GM20431 (cell line): ENCODE measurements around the gene FGGY.
"Not testable (repeated sequence)": the region's sequence is repeated elsewhere in the genome, so short reads cannot be mapped to it uniquely, and the experiment has no call there.

ENCODE experiments used
- in situ Hi-C: fragments of 300-500 bp; cut with MseI, MboI; formaldehyde crosslinking; loops from one replicate; pipeline ENCODE4 v1.15.0; 2020; ENCODE audit warnings: low sequenced_read_pairs; ENCODE audit not compliant: unreplicated experiment

FGGY gene

DNA sequence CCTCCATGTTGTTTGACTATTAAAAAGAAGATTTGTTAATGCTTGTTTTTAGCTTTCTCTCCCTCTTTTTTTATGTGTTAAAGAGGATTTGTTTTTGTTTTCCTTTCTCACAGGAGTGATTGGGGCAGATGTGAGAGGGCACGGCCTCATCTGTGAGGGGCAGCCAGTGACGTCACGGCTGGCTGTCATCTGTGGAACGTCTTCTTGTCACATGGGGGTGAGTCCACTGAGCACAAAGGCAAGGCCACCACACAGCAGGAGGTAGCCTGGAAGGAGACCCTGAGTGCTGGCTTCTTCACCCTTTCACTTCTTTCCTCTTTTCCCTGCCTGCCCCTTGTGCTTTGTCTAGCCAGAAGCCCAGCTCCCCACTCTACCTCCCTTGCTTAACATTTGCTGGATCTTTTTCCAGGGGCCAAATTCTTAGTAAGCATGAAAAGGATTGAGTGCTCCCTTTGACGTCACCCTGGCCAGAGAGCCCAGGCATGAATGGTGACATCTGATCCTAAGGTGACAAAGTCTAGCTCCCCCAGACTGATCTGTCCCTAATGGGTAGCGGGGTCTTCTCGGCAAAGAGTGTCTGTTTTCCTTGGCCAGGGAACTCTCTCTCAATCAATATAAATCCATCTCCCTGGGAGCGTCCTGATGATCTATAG is 257.2 kb downstream of the FGGY start:
- in situ Hi-C loops: no loop called here

DNA sequence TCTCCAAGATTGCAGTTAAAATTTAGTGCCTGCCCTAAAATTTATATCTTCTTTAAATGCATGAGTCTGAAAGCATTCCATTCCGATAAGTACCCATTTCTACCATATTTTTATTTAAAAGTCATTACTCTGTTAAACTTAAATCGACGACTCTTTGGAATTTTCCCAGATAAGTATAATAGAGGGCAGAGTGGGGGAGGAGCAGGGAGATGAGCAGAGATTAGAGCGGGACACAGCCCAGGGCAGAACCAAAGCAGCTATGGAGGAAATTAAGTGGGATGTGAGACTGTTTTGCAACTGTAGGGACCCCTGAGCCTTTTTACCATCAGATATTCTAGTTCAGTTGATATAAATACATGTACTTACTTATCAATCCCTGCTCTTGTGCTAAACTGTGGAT is 257.9 kb downstream of the FGGY start:
- in situ Hi-C loops: no loop called here

DNA sequence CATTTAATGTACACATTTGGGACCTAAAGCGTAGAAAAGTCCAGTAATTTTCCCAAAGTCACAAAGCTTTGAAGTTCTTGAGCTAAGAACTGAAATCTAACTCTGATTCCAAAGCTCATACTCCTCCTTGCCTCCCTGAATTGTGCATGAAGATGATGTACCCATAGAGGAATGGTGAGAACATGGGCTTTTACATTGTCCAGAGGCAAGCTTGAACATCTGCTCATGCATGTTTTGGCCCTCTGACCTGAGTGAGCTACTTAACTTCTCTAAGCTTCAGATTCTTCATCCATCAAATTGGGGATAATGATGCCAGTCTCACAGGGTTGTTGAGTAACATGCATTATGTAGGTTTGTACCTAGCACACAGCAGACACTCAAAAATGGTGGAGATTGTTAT is 259.5 kb downstream of the FGGY start:
- in situ Hi-C loops: no loop called here

DNA sequence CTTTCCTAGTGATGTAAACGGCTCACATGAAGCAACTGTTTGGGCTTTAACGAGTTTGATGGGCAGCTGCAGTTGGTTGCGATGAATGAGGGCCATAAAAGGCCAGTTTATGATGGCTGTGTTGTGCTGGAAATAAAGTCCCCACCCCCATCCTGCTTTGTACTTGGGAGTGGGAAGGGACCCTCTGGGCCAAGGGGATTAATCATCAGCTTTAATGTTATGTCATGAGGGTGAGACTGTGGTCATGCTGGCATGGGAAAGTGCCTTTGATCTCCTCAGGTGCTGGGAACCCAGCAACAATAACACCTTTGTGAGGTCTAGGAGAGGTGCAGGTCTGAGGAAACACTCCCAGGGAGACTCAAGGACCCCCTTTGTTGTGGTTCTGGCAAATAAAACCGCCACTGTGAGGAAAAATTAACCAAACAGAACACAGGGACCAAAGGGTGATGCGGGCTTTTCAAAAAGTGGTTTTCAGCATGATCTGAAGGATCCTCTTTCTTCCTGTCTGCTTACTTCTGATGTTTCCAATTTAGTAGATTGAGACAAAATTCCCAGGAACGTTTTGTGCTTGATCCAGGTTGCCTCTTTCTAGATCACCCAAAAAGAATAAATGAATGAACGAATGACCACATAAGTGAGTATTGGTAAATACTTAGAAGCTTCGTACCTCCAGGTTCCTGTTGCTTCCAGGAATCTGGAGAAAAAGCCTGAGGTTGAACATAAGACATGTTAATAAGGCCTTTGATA is 260.1 kb downstream of the FGGY start:
- in situ Hi-C loops: no loop called here

DNA sequence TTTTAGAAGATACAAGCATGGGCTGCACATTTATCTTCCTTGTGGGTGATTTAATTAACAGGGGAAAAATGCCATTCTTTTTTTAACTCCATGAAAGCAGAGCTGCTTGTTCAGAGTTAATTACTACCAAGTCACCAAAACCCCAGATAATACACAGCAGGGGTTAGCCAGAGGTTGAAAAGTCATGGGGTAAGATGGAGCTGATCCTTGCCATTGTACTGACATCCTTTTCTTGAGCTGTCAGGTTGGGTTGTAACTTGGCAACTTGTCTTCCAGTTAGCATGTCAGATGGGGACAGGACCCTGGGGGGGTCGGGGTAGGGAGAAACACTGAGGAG is 260.6 kb downstream of the FGGY start:
- in situ Hi-C loops: no loop called here

DNA sequence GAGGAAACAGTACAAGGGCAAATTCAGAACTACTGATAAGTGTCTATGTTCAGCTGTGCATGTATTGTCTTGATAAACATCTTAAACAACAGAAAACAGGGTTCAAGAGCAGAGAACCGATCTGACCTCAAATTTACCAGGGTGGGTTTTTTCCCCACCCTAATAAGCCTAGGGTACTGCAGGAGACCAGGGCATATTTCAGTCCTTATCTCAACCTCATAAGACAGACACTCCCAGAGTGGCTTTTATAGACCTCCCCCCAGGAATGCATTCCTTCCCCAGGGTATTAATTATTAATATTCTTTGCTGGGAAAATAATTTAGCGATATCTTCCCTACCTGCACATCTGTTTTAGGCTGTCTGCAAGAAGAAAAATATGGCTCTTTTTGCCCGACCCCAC is 261.7 kb downstream of the FGGY start:
- in situ Hi-C loops: not testable (repeated sequence)

DNA sequence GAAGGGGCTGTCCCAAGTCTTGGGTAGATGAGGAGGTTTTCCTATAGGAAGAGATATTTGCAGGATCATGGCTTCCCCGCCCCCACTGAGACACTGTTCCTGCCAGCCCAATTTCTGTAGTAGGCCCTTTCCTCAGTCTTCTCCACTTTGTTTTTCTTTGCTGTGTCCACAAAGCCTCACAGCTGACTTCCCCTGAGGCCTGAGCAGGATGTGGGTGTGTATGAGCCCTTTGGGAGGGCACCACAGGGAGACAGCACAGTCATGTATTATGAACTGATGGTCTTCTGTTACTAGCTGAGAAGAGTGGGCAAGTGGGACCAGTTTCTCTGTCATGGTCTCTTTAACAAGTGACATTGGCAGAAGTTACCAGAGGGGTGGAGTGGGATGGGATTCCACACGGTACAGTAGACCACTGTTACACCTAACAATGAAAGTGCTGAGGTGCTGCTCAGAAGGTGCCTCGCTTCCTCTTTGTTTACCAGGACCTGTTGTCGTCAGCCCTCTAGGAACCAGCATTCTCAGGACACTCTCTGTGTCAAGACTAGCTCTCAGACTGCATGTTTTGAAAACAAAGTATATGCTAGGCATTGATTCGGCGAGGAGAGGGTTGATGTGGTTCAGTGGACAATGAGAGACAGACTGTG is 264.0 kb downstream of the FGGY start:
- in situ Hi-C loops: no loop called here

DNA sequence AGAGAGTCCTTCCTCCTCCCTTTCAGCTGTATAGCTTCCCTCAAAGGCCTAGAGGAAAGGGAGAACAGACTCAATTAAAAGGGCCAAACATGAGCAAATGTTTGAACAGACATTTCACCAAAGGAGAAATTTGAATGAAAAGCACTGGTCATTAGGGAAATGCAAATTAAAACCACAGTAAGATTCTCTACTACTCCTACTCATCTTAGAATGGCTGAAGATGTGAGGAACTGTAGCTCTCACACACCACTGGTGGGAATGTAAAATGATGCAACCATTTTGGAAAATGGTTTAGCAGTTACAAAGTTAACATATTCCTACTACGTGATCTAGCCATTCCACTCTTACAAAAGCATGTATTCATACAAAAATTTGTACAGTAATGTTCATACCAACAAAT is 264.9 kb downstream of the FGGY start:
- in situ Hi-C loops: no loop called here

DNA sequence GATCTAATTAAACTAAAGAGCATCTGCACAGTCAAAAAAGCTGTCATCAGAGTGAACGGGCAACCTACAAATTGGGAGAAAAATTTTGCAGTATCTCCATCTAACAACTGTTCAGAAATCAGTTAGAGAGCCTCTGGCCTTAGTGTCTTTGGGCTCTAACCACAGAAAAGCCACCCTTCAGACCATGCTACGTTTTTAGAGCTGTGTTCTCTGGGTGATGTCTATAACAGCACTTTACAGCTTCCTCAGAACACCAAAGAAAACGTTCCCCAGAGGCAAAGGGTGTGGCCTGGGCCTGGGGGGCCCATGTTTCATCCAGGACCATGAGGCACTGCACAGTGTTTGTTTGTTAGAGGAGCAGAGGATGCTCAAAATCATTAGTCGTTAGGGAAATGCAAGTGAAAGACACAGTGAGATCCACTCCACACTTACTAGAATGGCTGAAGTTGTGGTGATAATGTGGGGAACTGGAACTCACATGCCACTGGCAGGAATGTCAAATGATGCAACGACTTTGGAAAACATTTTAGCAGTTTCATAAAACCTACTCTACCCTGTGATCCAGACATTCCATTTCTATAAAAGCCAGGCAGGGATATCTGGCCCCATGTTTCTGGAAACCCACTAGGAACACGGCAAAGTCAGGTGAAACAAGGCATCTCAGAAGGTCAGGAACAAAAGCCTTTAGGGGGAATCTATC is 267.4 kb downstream of the FGGY start:
- in situ Hi-C loops: no loop called here

DNA sequence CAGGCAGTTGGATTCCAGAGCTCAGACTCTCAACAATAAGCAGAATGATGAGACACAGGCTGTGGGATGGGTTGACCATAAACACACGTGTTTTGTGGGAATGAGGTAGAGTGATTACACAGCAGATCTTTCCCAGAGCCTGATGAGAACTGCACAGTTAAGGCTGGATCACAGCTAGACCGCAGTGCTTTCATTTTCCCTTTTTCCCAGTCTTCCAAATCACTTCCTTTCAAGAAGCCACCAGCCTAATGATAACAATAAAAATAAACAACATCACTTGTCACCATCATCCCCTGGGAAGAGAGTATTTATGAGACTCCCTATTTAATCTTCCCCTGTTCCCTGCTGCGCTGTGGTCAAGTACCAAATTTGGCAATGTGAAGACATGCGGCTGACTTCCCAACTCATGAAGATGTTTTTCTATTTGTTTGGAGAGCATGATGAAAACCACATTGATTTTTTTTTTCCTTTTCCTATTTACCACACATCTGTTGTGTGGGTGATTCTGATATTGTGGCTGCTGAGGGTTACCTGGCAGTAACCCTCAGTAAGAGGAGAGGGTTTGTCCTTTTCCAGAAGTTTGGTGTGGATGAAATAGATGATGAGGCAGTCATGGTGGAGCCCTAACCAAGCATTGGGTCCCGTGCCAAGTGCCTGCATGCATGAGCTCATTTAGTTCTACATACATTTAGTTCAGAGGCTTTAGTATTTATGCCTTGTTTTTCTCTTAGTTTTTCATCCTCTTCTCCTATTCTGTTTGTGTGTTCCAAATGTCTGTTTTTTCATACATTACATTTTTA is 268.9 kb downstream of the FGGY start:
- in situ Hi-C loops: no loop called here

DNA sequence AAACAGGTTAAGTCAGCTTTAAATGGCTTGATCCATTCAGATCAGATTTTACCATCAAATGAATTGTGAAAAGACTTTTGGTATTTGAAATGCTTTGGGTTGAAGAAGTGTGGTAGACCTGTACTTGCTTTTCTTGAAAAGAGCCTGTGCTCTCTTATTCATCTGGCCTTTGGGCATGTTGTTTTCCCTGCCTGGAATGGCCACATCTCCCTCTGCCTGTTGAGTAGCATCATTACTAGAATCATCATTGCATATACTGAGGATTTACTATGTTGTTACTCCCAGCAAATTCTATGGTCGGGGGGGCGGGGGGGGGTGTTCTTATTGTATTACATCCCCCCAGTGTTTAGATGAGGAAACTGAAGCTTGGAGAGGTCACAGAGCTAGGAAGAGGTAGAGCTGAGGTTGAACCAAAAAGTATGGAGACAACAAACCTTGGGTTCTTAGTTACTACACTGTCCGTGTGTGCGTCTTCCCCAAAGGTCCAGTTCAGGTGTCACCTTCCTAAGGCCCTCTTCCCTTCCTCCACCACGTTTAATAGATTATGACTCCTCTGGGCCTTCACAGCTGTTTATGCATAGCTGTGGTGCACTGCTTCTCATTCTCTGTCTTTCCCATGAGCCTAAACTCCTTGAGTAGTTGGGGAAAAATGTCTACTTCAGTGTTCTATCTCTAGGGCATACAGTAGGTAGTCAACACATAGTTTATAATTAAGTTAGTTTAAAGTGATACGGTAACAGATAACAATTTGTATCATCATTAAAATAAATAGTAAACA is 271.5 kb downstream of the FGGY start:
- in situ Hi-C loops: no loop called here

DNA sequence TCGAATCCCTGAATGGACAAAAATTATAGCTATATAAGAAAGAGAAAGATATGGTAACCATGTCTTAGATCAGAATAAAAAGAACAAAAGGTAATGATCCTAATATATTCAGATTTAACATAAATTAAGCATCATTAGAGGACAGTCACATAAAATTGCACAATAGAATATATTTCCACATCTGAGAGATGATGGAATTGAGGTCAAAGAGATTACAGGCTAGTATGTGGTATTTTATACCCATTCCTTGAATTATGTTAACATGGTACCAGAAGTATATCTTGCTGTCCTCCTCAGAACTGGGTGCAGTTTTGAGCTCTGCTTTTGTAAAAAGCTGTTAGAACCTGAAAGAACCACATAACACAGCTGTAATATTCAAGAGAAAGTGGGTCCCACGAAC is 272.3 kb downstream of the FGGY start:
- in situ Hi-C loops: no loop called here

DNA sequence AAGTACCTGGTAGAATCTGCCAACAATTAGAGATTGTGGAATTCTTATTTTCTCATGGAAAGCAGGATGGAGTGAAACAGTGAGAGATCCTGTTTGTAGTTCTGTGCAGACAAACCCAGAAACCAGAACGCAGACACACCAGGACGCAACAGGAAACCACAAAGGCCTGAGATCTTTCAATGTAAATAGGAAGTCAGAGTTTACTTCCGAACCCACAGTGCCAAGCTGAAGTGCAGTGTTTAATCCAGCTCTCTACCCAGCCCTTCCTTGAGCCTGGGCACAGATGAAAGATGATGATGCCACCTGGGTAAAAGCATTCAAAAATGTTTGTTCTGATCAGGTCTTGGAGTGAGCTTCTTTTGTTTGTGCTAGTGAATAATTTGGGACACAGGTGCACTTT is 273.6 kb downstream of the FGGY start:
- in situ Hi-C loops: no loop called here

DNA sequence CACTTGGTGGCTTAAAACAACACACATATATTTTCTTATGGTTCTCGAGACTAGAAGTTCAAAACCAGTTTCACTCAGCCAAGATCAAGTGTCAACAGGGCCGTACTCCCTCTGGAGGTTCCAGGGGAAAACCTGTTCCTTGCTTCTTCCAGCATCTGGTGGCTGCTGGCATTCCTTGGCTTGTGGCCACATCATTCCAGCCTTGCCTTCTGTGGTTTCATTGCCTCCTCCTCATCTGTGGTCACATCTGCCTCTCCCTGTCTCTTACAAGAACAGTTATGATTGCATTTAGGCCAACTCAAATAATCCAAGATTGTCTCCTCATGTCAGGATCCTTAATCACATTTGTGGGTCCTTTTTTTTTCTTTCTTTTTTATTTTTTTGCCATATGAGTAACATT is 277.2 kb downstream of the FGGY start:
- in situ Hi-C loops: no loop called here

DNA sequence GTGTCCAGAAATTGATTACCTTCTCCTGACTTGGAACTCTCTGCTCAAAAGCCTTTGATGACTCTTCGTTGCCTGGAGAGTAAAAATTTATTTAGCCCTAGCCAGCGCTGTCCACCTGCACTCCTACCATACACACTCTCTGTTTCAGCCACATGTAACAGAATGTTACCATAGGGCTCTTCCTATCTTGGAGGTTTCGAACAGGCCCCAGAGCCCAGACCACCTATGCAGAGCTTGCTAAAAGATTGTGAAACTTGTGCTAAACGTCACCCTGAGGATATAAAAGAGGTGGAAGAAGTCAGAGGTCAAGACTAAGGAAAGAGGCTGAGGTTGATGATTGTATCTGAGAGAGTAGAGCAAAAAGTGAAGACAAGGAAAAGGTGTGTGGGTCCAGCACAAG is 280.9 kb downstream of the FGGY start:
- in situ Hi-C loops: no loop called here

DNA sequence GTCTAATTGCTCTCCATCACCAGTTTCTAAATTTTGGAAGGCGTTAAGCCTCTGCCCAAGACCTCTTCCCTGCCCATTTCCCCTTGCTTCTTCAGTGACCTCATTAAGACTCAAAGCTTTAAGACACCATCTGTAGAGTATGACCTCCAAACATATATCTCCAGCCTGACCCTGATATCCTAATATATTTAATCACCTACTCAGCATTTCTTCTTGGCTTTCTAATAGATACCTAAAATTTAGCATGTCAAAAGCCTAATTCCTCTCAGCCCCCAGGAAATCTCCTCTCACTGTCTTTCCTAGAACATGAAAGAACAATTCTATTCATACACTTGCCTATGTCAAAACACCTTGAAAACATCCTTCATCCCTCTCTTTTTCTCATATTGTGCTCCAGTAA is 282.3 kb downstream of the FGGY start:
- in situ Hi-C loops: no loop called here

DNA sequence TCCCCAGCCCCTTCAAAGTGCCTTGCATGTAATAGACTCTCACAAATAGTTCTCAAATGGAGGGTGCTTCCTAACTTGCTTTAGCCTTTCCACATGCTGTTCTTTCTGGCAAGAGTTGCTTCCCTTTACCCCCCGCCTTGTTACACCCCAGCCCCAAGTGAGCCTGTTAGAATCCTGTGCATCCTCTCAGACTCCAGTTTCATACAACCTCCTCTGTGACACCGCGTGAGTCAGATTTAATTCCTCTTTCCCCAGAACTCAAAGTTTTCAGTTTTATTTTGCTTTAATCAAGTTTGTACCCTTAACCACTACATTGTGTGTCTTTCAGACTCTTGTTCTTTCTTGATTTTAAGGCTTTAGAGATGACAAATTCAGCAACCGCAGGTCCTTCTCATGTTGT is 283.4 kb downstream of the FGGY start:
- in situ Hi-C loops: no loop called here

DNA sequence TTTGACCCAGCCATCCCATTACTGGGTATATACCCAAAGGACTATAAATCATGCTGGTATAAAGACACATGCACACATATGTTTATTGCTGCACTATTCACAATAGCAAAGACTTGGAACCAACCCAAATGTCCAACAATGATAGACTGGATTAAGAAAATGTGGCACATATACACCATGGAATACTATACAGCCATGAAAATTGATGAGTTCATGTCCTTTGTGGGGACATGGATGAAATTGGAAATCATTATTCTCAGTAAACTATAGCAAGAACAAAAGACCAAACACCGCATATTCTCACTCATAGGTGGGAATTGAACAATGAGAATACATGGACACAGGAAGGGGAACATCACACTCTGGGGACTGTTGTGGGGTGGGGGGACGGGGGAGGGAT is 295.5 kb downstream of the FGGY start:
- in situ Hi-C loops: not testable (repeated sequence)

DNA sequence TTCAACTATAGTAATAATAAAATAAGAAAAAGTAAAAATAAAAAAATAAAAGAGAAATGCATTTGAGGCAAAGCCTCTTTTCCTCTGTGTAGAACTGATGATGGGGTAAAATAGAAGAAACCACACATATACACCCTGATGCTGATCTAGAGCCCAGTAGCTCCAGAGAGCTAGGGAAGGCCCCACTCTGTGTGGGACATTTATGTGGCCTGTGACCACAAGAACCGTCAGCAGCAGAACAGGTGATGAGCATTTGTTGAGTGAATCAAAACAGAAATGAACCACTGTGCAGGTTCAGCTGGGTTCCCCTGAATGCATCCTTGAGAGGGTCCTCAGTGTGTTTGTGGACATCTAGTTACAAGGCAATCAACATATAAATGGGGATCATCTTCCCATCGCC is 296.0 kb downstream of the FGGY start:
- in situ Hi-C loops: no loop called here
